ENCODE data around the gene DMRT3.

- TF ChIP-seq POLR2A (IDR thresholded peaks at IDR 0.05) (no peak), CTCF (IDR thresholded peaks at IDR 0.05) (no peak)
These were observed 31.8 kb downstream of the DMRT3 start for GRCh38 chr9:1008216-1008615.
